C4-2B (cell line): ENCODE data around the gene PTPN21.

ENCODE experiments used
- CTCF ChIP-seq: fragments of 450-650 bp; conservative IDR thresholded peaks from 2 replicates; pipeline ENCODE4 v1.5.1; 2017; ENCODE audit warnings: mild to moderate bottlenecking
- ZFX ChIP-seq: fragments of 450-650 bp; IDR thresholded peaks from 2 replicates; pipeline ENCODE4 v1.6.1; 2017

GRCh38 chr14:88479574-88479987, 75.2 kb downstream of the PTPN21 start:
- no peak for TF ChIP-seq ZFX
- no peak for TF ChIP-seq CTCF
